ENCODE data around the gene NLGN1. TPM values are rescaled to one million over a fixed set of nuclear protein-coding genes. Genes with fewer than 3 reads are reported as not detected.

The NLGN1 gene
- total RNA-seq, 3 donors from 2014 or later (not counting 1 experiment from before 2014, with no cell fraction given): not detected

- peaks cover 13 to 20% of the 10 kb centered on the region in 2 donors for H3K9me3 Mint-ChIP-seq
- H3K4me1 ChIP-seq (ENCODE audit: control insufficient read depth, insufficient read depth, low read length): no peaks in the 10 kb centered on the region
- DNase-seq: no peak
- WGBS (ENCODE audit: insufficient coverage): 91% methylated on average over 5 of the region's 5 CpGs
- no peaks in the 10 kb centered on the region for H3K36me3 ChIP-seq (ENCODE audit: control insufficient read depth, insufficient read depth, low read length)
- no peaks in the 10 kb centered on the region for H3K4me1 Mint-ChIP-seq
- no peaks in the 10 kb centered on the region for H3K9me3 ChIP-seq (ENCODE audit: control insufficient read depth, insufficient read depth, low read length)
- H3K4me3 ChIP-seq (ENCODE audit: low read length): no peak overlapping the region
- no peaks in the 10 kb centered on the region for H3K27me3 ChIP-seq (ENCODE audit: control insufficient read depth, insufficient read depth, low read length)
- no peaks in the 10 kb centered on the region for H3K36me3 Mint-ChIP-seq
- no peak overlapping the region for H3K27ac ChIP-seq (ENCODE audit: low read length)
- no peak for TF ChIP-seq CTCF (IDR thresholded peaks at IDR 0.05)
- H3K4me3 Mint-ChIP-seq: no peak overlapping the region
- H3K27me3 Mint-ChIP-seq (ENCODE audit: low read depth in 2 of 2): no peaks in the 10 kb centered on the region
- no peak overlapping the region for H3K27ac Mint-ChIP-seq
- intact Hi-C loops (cut with micrococcal nuclease): no loop called here
- no peak for ATAC-seq
Observed at GRCh38 chr3:174051191-174051590, 653.6 kb downstream of the NLGN1 start.

DNA sequence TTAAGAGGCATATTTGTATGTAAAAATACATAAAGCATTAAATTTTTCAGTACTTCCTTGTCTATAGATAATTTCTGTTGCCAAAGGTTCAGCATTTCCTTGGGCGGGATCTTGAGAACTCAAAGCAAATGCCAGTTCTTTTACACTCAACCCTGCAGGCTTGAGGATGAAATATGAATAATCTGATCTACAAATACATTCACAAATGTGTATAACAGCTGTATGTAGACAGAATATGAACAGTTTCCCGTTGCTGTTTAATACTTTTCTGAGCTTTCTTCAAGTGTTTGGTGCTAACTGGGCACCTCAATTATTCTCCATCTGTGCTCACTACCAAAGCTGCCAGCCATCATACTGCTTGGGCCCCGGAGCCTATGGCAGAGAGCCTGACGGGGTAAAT lies 661.3 kb downstream of the NLGN1 start:
- Mint-ChIP-seq H3K9me3 (peaks cover 20 to 22% of the 10 kb centered on the region in 2 donors), H3K4me3 (no peak overlapping the region), H3K4me1 (no peaks in the 10 kb centered on the region), H3K36me3 (no peaks in the 10 kb centered on the region), H3K27ac (no peak overlapping the region), H3K27me3 (ENCODE audit: low read depth in 2 of 2) (no peaks in the 10 kb centered on the region)
- DNase-seq: no peak
- no peaks in the 10 kb centered on the region for H3K36me3 ChIP-seq (ENCODE audit: control insufficient read depth, insufficient read depth, low read length)
- 86% methylated on average over 3 of the region's 4 CpGs for WGBS (ENCODE audit: insufficient coverage)
- no peaks in the 10 kb centered on the region for H3K4me1 ChIP-seq (ENCODE audit: control insufficient read depth, insufficient read depth, low read length)
- H3K9me3 ChIP-seq (ENCODE audit: control insufficient read depth, insufficient read depth, low read length): no peaks in the 10 kb centered on the region
- intact Hi-C loops (cut with micrococcal nuclease): no loop called here
- H3K27me3 ChIP-seq (ENCODE audit: control insufficient read depth, insufficient read depth, low read length): no peaks in the 10 kb centered on the region
- H3K4me3 ChIP-seq (ENCODE audit: low read length): no peak overlapping the region
- TF ChIP-seq CTCF (IDR thresholded peaks at IDR 0.05): no peak
- ATAC-seq: no peak
- H3K27ac ChIP-seq (ENCODE audit: low read length): no peak overlapping the region

DNA sequence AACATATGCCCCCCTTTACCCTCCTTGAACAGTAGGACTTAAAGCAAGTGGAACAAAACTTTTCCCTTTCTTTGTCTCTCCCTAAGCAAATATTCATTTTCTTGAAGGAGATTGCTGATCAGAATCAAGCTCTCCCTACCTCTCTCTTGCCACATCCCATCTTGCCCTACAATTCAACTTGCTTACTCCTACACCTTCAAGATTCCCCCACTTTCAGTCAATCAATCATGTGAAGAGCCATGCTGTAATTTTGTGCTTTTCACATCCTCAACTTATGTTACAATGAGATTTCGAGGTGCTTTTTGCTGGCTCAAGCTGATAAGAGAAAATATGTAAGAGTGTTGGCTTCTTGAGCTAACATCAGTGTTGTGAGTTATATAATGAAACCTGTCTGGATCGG lies 662.9 kb downstream of the NLGN1 start:
- H3K9me3 ChIP-seq (ENCODE audit: control insufficient read depth, insufficient read depth, low read length): no peaks in the 10 kb centered on the region
- no peaks in the 10 kb centered on the region for H3K36me3 ChIP-seq (ENCODE audit: control insufficient read depth, insufficient read depth, low read length)
- DNase-seq: no peak
- H3K4me3 Mint-ChIP-seq: no peak overlapping the region
- no peaks in the 10 kb centered on the region for H3K27me3 Mint-ChIP-seq (ENCODE audit: low read depth in 2 of 2)
- no peak overlapping the region for H3K4me3 ChIP-seq (ENCODE audit: low read length)
- intact Hi-C loops (cut with micrococcal nuclease): no loop called here
- H3K36me3 Mint-ChIP-seq: no peaks in the 10 kb centered on the region
- H3K27me3 ChIP-seq (ENCODE audit: control insufficient read depth, insufficient read depth, low read length): no peaks in the 10 kb centered on the region
- ATAC-seq: no peak
- WGBS (ENCODE audit: insufficient coverage): 63% methylated on average over 1 of the region's 2 CpGs
- H3K4me1 ChIP-seq (ENCODE audit: control insufficient read depth, insufficient read depth, low read length): no peaks in the 10 kb centered on the region
- H3K27ac Mint-ChIP-seq: no peak overlapping the region
- H3K27ac ChIP-seq (ENCODE audit: low read length): no peak overlapping the region
- no peaks in the 10 kb centered on the region for H3K4me1 Mint-ChIP-seq
- peaks cover 16 to 19% of the 10 kb centered on the region in 2 donors for H3K9me3 Mint-ChIP-seq
- no peak for TF ChIP-seq CTCF (IDR thresholded peaks at IDR 0.05)

DNA sequence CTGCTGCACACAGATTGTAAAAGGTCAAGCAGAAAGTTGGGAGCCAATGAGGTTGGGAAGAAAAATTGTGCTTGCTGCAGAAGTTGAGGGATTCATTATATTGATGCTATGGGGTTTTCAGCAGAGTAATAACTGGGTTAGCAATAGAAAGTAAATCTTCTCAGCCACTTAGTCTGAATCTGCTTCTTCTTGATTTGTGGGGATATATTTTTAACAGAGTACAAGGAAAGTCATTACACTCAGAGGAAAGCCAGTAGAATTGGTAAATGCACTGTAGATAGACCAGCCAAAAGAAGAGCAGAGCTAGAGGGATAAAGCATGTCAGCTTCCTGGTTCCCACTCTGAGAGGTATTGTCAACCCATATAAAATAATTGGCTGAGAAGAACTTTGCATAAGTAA lies 663.6 kb downstream of the NLGN1 start:
- no peak overlapping the region for H3K27ac Mint-ChIP-seq
- H3K27me3 Mint-ChIP-seq (ENCODE audit: low read depth in 2 of 2): no peaks in the 10 kb centered on the region
- no peak for ATAC-seq
- Histone ChIP-seq H3K9me3 (ENCODE audit: control insufficient read depth, insufficient read depth, low read length) (no peaks in the 10 kb centered on the region), H3K4me1 (ENCODE audit: control insufficient read depth, insufficient read depth, low read length) (no peaks in the 10 kb centered on the region), H3K36me3 (ENCODE audit: control insufficient read depth, insufficient read depth, low read length) (no peaks in the 10 kb centered on the region), H3K27ac (ENCODE audit: low read length) (no peak overlapping the region), H3K4me3 (ENCODE audit: low read length) (no peak overlapping the region), H3K27me3 (ENCODE audit: control insufficient read depth, insufficient read depth, low read length) (no peaks in the 10 kb centered on the region)
- intact Hi-C loops (cut with micrococcal nuclease): no loop called here
- TF ChIP-seq CTCF (IDR thresholded peaks at IDR 0.05): no peak
- no peaks in the 10 kb centered on the region for H3K36me3 Mint-ChIP-seq
- peaks cover 16 to 22% of the 10 kb centered on the region in 2 donors for H3K9me3 Mint-ChIP-seq
- no peak for DNase-seq
- H3K4me3 Mint-ChIP-seq: no peak overlapping the region
- H3K4me1 Mint-ChIP-seq: no peaks in the 10 kb centered on the region
